Measurements from ENCODE around the gene CEP85. TPM values are rescaled to one million over a fixed set of nuclear protein-coding genes. Genes with fewer than 3 reads are reported as not detected.
A peak's percentile ranks its signal among the peaks of the same experiment; 100 is the strongest.

CEP85 gene
- total and polyA plus RNA-seq, 8 donors: 2.7 to 6.6 (median 3.7) TPM

GRCh38 chr1:26281971-26282370 lies 48.0 kb downstream of the CEP85 start:
- FAIRE-seq (no peak), ATAC-seq (no peak), DNase-seq (peak in 1 of 6 donors; percentile 59)
- peak overlapping the region in 1 of 4 donors; percentile 3 for H3K4me3 ChIP-seq
- no peaks in the 10 kb centered on the region for H3K9me3 ChIP-seq
- H3K27ac ChIP-seq: no peak overlapping the region
- 68 to 81% methylated on average over 14 to 15 of the region's 15 CpGs for WGBS, 2 donors
- intact Hi-C loops (cut with DNase I): loop anchor here in 2 of 3 donors (2.0 to 5.0 kb wide), 2 partner anchors 15 to 40 kb away; no protein-coding TSS in a partner anchor
- H3K27me3 ChIP-seq: no peaks in the 10 kb centered on the region
- peaks cover 18 to 38% (median 23%) of the 10 kb centered on the region in 3 donors for H3K4me1 ChIP-seq
- TF ChIP-seq CTCF (IDR thresholded peaks at IDR 0.05): no peak
- no peaks in the 10 kb centered on the region for H3K36me3 ChIP-seq

- Histone ChIP-seq H3K27ac (no peak overlapping the region), H3K4me1 (peaks cover 14 to 33% (median 18%) of the 10 kb centered on the region in 3 donors), H3K4me3 (no peak overlapping the region), H3K36me3 (no peaks in the 10 kb centered on the region), H3K27me3 (no peaks in the 10 kb centered on the region), H3K9me3 (no peaks in the 10 kb centered on the region)
- TF ChIP-seq CTCF (IDR thresholded peaks at IDR 0.05): no peak
- intact Hi-C loops (cut with DNase I): loop anchor here in 2 of 3 donors (2.0 to 5.0 kb wide), 2 partner anchors 14 to 40 kb away; no protein-coding TSS in a partner anchor
- DNase-seq: peak in 1 of 6 donors; percentile 45
- 82 to 83% methylated on average over 20 to 22 of the region's 22 CpGs for WGBS, 2 donors
- ATAC-seq: no peak
- FAIRE-seq: no peak
Observed at GRCh38 chr1:26282401-26282918, 48.5 kb downstream of the CEP85 start.

GRCh38 chr1:26283279-26283853 lies 49.4 kb downstream of the CEP85 start:
- TF ChIP-seq CTCF (IDR thresholded peaks at IDR 0.05): no peak
- H3K4me1 ChIP-seq: peaks cover 5 to 24% (median 9%) of the 10 kb centered on the region in 3 donors
- ATAC-seq (no peak), FAIRE-seq (no peak), DNase-seq (no peak)
- no peak overlapping the region for H3K27ac ChIP-seq
- H3K36me3 ChIP-seq: no peaks in the 10 kb centered on the region
- intact Hi-C loops (cut with DNase I): loop anchor here in 2 of 3 donors (2.0 to 5.0 kb wide), 2 partner anchors 13 to 39 kb away; no protein-coding TSS in a partner anchor
- WGBS, 2 donors: 64 to 72% methylated on average over 4 of the region's 4 CpGs
- H3K27me3 ChIP-seq: no peaks in the 10 kb centered on the region
- no peak overlapping the region for H3K4me3 ChIP-seq
- no peaks in the 10 kb centered on the region for H3K9me3 ChIP-seq

GRCh38 chr1:26283871-26284596 lies 50.0 kb downstream of the CEP85 start:
- Histone ChIP-seq H3K27me3 (no peaks in the 10 kb centered on the region), H3K36me3 (no peaks in the 10 kb centered on the region), H3K4me1 (peaks cover 0 to 17% (median 2%) of the 10 kb centered on the region in 3 donors), H3K4me3 (no peak overlapping the region), H3K9me3 (no peaks in the 10 kb centered on the region), H3K27ac (no peak overlapping the region)
- DNase-seq (peak in 1 of 6 donors; percentile 55), FAIRE-seq (no peak), ATAC-seq (no peak)
- WGBS, 2 donors: 74 to 76% methylated on average over 12 of the region's 12 CpGs
- intact Hi-C loops (cut with DNase I): loop anchor here in 2 of 3 donors (2.0 to 5.0 kb wide), 2 partner anchors 13 to 38 kb away; no protein-coding TSS in a partner anchor
- TF ChIP-seq CTCF (IDR thresholded peaks at IDR 0.05): no peak
